Measurements from ENCODE around the gene STAG2.

GRCh38 chrX:124001581-124001980, 40.1 kb downstream of the STAG2 start:
- no peak for TF ChIP-seq POLR2A (IDR thresholded peaks at IDR 0.05)
- TF ChIP-seq CTCF (IDR thresholded peaks at IDR 0.05), result no peak
- no peak for TF ChIP-seq POLR2AphosphoS5 (IDR thresholded peaks at IDR 0.05; ENCODE audit: insufficient read depth in 1 of 2, low read depth in 1 of 2)
